ENCODE measurements around the gene GAS6.

GRCh38 chr13:113877149-113877990 lies 13.5 kb upstream of the GAS6 start:
- TF ChIP-seq CTCF (IDR thresholded peaks at IDR 0.05; ENCODE audit: poor library complexity, severe bottlenecking): no peak
- TF ChIP-seq REST (IDR thresholded peaks at IDR 0.05; ENCODE audit: borderline replicate concordance): no peak
- TF ChIP-seq EZH2 (IDR thresholded peaks at IDR 0.05; ENCODE audit: borderline replicate concordance, insufficient read depth, low read length, poor library complexity, severe bottlenecking): no peak
- no peak for TF ChIP-seq MXI1 (conservative IDR thresholded peaks at IDR 0.05; ENCODE audit: poor library complexity, severe bottlenecking)
